GM12801 (cell line): ENCODE results near the gene UTP25.

Source experiments
- TF ChIP-seq, protein P1 (sequence below): IDR thresholded peaks from one replicate; pipeline ENCODE4 v1.5.1; 2011; ENCODE audit warnings: control low read depth; ENCODE audit not compliant: insufficient read length; ENCODE audit errors: extremely low read depth

UTP25 gene

DNA sequence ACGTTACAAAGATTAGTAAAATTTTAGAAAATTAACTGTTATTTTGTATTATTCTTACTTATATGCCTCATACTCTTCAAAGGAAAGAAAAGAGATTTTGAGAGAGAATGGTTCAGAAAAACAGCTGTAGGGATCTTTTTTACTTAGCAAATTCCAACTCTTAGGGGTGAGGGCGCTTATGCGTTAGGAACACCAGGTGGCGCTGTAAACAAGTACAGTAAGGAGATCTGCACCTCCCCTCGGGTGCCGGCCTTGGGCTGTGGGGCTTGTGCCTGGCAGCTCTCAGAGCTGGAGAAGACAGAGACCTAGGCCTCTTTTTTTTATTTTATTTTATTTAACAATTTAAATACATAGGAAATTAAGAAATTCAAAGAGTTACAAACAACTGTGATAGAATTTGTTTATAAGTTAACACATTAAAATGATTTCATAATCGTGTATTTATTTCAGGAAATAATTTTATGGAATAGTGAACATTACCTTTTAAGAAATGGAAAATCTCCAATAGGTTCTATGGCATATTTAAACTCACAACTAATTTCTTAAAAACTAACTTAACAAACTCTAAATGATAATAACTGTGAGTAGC lies 32.6 kb downstream of the UTP25 start:
- TF ChIP-seq, protein P1, sequence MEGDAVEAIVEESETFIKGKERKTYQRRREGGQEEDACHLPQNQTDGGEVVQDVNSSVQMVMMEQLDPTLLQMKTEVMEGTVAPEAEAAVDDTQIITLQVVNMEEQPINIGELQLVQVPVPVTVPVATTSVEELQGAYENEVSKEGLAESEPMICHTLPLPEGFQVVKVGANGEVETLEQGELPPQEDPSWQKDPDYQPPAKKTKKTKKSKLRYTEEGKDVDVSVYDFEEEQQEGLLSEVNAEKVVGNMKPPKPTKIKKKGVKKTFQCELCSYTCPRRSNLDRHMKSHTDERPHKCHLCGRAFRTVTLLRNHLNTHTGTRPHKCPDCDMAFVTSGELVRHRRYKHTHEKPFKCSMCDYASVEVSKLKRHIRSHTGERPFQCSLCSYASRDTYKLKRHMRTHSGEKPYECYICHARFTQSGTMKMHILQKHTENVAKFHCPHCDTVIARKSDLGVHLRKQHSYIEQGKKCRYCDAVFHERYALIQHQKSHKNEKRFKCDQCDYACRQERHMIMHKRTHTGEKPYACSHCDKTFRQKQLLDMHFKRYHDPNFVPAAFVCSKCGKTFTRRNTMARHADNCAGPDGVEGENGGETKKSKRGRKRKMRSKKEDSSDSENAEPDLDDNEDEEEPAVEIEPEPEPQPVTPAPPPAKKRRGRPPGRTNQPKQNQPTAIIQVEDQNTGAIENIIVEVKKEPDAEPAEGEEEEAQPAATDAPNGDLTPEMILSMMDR, result no peak

GRCh38 chr1:209861242-209861641 lies 33.5 kb downstream of the UTP25 start:
- TF ChIP-seq, protein P1, result no peak

GRCh38 chr1:209862391-209863356 lies 34.9 kb downstream of the UTP25 start:
- TF ChIP-seq, protein P1, result no peak

DNA sequence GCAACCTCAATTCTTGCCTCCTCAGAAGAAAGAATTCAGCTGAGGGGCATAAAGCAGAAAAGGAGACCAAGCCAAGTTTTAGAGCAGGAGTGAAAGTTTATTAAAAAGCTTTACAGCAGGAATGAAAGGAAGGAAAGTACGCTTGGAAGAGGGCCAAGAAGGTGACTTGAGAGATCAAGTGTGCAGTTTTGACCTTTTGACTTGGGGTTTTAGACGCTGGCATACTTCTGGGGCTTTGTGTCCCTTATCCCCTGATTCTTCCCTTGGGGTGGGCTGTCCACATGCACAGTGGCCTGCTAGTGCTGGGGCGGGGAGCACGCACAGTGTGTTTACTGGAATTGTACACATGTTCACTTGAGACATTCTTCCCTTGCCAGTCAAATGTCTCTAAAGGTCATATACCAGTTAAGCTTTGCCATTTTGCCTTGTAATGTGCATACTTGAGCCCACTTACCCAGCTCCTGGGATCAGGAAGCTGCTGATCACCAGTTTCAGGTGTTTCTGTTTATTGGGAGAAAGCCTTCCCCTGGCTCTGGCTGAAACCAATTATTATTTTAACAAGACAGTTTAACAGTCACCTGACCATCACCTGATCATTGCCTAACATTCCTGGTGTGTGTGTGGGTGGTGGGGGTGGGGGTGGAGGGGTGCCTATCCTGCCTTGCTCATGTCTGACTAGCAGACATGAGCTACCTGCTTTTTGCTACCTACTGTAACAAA lies 36.2 kb downstream of the UTP25 start:
- TF ChIP-seq, protein P1, result no peak

DNA sequence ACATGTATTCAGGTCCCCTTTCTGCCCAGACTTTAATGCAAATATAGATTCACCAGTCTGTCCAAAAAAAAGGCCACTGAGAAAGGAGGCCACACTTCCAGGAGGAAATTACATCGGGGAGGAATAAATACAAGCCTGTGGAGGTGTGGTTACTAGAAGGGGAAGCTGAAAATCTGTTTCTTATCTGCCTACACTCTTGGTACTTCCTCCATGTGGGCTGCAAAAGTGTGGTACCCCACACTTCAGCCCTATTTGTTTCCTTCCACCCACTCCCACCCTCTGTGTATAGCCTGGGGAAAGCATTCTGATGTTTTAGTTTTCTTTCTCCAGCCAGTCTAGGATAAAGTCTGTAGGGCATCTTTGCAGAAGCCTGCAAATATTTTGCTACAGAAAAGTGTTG lies 38.4 kb downstream of the UTP25 start:
- TF ChIP-seq, protein P1, result no peak

- TF ChIP-seq, protein P1, result no peak
These were observed 41.7 kb downstream of the UTP25 start for GRCh38 chr1:209869291-209870149.
